Measurements from ENCODE around the gene PDZD7. TPM values are rescaled to one million over a fixed set of nuclear protein-coding genes. Genes with fewer than 3 reads are reported as not detected.

PDZD7 gene
- total and polyA plus RNA-seq, 2 of the 8 experiments (the other 6 are each of a cell fraction or from before 2014, with no cell fraction given): 0.88 to 1.6 TPM

GRCh38 chr10:101062232-101063049, 31.5 kb upstream of the PDZD7 start (continued):
- TF ChIP-seq, protein P1, sequence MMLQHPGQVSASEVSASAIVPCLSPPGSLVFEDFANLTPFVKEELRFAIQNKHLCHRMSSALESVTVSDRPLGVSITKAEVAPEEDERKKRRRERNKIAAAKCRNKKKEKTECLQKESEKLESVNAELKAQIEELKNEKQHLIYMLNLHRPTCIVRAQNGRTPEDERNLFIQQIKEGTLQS (IDR thresholded peaks at IDR 0.05; ENCODE audit: insufficient read depth, low read depth, low read length): no peak
- TF ChIP-seq FOSL1 (IDR thresholded peaks at IDR 0.05; ENCODE audit: insufficient read depth, low read depth, low read length): no peak
- no peak for TF ChIP-seq POU5F1 (IDR thresholded peaks at IDR 0.05; ENCODE audit: low read depth, low read length)
- TF ChIP-seq PHF8 (conservative IDR thresholded peaks at IDR 0.05; ENCODE audit: low read depth, low read length): no peak
- no peak for TF ChIP-seq SIN3A (conservative IDR thresholded peaks at IDR 0.05 in 1 of 2, IDR thresholded peaks at IDR 0.05 in 1 of 2; ENCODE audit: low read depth in 1 of 2, low read length in 2 of 2)
- 0 out of 2 replicates have a peak, but pooled peaks have one; percentile 26 for TF ChIP-seq SRF (IDR thresholded peaks at IDR 0.05; ENCODE audit: low read depth, low read length)
- no peak for TF ChIP-seq BCL11A (IDR thresholded peaks at IDR 0.05; ENCODE audit: low read depth in 2 of 2, low read length in 2 of 2)
- no peak for TF ChIP-seq YY1 (IDR thresholded peaks at IDR 0.05; ENCODE audit: low read depth, low read length)
- TF ChIP-seq KDM1A (IDR thresholded peaks at IDR 0.05; ENCODE audit: borderline replicate concordance, low read length): no peak
- TF ChIP-seq NRF1 (IDR thresholded peaks at IDR 0.05; ENCODE audit: low read depth, low read length): no peak
- no peak for TF ChIP-seq RXRA (IDR thresholded peaks at IDR 0.05; ENCODE audit: insufficient read depth, low read depth, low read length)
- peak; percentile 59; the same call in 1 of the 2 replicates for TF ChIP-seq EGR1 (IDR thresholded peaks at IDR 0.05; ENCODE audit: borderline replicate concordance, low read depth, low read length)
- no peak for TF ChIP-seq TBP (IDR thresholded peaks at IDR 0.05; ENCODE audit: low read depth, low read length)
- no peak for TF ChIP-seq ASH2L (IDR thresholded peaks at IDR 0.05; ENCODE audit: low read length)
- TF ChIP-seq, protein P2, sequence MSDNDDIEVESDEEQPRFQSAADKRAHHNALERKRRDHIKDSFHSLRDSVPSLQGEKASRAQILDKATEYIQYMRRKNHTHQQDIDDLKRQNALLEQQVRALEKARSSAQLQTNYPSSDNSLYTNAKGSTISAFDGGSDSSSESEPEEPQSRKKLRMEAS (IDR thresholded peaks at IDR 0.05): peak; percentile 88
- peak; percentile 86 for TF ChIP-seq SUZ12 (IDR thresholded peaks at IDR 0.05; ENCODE audit: low read length)
- no peak for TF ChIP-seq CTBP2 (IDR thresholded peaks at IDR 0.05; ENCODE audit: borderline replicate concordance, insufficient read depth, insufficient read length, low read length)
- TF ChIP-seq POLR2AphosphoS5 (IDR thresholded peaks at IDR 0.05; ENCODE audit: low read depth, low read length): no peak
- TF ChIP-seq, protein P3, sequence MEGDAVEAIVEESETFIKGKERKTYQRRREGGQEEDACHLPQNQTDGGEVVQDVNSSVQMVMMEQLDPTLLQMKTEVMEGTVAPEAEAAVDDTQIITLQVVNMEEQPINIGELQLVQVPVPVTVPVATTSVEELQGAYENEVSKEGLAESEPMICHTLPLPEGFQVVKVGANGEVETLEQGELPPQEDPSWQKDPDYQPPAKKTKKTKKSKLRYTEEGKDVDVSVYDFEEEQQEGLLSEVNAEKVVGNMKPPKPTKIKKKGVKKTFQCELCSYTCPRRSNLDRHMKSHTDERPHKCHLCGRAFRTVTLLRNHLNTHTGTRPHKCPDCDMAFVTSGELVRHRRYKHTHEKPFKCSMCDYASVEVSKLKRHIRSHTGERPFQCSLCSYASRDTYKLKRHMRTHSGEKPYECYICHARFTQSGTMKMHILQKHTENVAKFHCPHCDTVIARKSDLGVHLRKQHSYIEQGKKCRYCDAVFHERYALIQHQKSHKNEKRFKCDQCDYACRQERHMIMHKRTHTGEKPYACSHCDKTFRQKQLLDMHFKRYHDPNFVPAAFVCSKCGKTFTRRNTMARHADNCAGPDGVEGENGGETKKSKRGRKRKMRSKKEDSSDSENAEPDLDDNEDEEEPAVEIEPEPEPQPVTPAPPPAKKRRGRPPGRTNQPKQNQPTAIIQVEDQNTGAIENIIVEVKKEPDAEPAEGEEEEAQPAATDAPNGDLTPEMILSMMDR (IDR thresholded peaks at IDR 0.05; ENCODE audit: control extremely low read depth in 1 of 3, insufficient read depth in 1 of 3, low read depth in 1 of 3, low read length in 3 of 3): peak; percentile 58 to 82 (median 65)
- TF ChIP-seq SP1 (IDR thresholded peaks at IDR 0.05; ENCODE audit: low read depth, low read length): no peak
- TF ChIP-seq SIRT6 (IDR thresholded peaks at IDR 0.05; ENCODE audit: low read length): no peak

Measured in H1 (cell line).